IMR-90 (cell line): ENCODE results near the gene LILRB1. TPM values are rescaled to one million over a fixed set of nuclear protein-coding genes. Genes with fewer than 3 reads are reported as not detected.

Experiments
- ATAC-seq: fragments of 200-7000 bp; cut with Tn5 transposase; 2 replicates; pipeline ENCODE4 v1.9.1; 2020; ENCODE audit warnings: low read depth, mild to moderate bottlenecking, moderate library complexity
- BruUV-seq: library from RNA; stranded (reverse); fragments of 400-500 nt; replicated peaks from 2 replicates; lab custom pipeline; 2021; lab: Mats Ljungman, UMichigan
- CTCF ChIA-PET: fragments of 300-600 bp; formaldehyde crosslinking; extraction: SDS; loops from one replicate; lab custom pipeline; 2021; ENCODE audit warnings: antibody characterized with exemption; lab: Yijun Ruan, JAX
- POLR2A ChIA-PET: fragments of 300-600 bp; sonication (Branson Sonifier 250); formaldehyde crosslinking; loops from one replicate; lab custom pipeline; 2022; ENCODE audit warnings: antibody characterized with exemption; ENCODE audit not compliant: unreplicated experiment; lab: Charles Lee
- DNase-seq: peaks from one replicate; pipeline ENCODE4 v3.0.0; 2013
- H2AFZ ChIP-seq: replicated peaks from 2 replicates; pipeline ENCODE3; 2013; ENCODE audit warnings: low read length, mild to moderate bottlenecking; ENCODE audit not compliant: poor library complexity
- H2AK5ac ChIP-seq: 2 replicates; pipeline ENCODE4 v1.6.1; 2013; ENCODE audit warnings: low read depth, low read length, inconsistent platforms
- H2AK9ac ChIP-seq: replicated peaks from 2 replicates; pipeline ENCODE3; 2013; ENCODE audit warnings: mild to moderate bottlenecking, low read depth, low read length, moderate library complexity; ENCODE audit not compliant: poor library complexity
- H2BK120ac ChIP-seq: 2 replicates; pipeline ENCODE4 v1.6.1; 2013; ENCODE audit warnings: low read depth, low read length, inconsistent platforms
- H2BK15ac ChIP-seq: 3 replicates; pipeline ENCODE4 v1.6.1; 2013; ENCODE audit warnings: low read depth, low read length, inconsistent platforms
- H2BK20ac ChIP-seq: 2 replicates; pipeline ENCODE4 v1.6.1; 2013; ENCODE audit warnings: low read depth, mild to moderate bottlenecking, inconsistent platforms, low read length, moderate library complexity
- H2BK5ac ChIP-seq: 2 replicates; pipeline ENCODE4 v1.6.1; 2013; ENCODE audit warnings: mild to moderate bottlenecking, low read depth, low read length, inconsistent platforms; ENCODE audit not compliant: poor library complexity, severe bottlenecking
- H3K14ac ChIP-seq: replicated peaks from 2 replicates; pipeline ENCODE4 v1.6.1; 2013; ENCODE audit warnings: low read depth, low read length, inconsistent platforms
- H3K18ac ChIP-seq: 2 replicates; pipeline ENCODE4 v1.6.1; 2013; ENCODE audit warnings: low read depth, low read length, control low read depth
- H3K23ac ChIP-seq: 2 replicates; pipeline ENCODE4 v1.6.1; 2013; ENCODE audit warnings: low read depth, low read length, inconsistent platforms
- H3K27ac ChIP-seq: 2 replicates; pipeline ENCODE4 v1.5.1; 2013; ENCODE audit warnings: mild to moderate bottlenecking, control low read depth, low read length; ENCODE audit not compliant: insufficient read depth
- H3K27me3 ChIP-seq: 2 replicates; pipeline ENCODE4 v1.6.1; 2013; ENCODE audit warnings: low read length; ENCODE audit not compliant: control insufficient read depth, insufficient read depth
- H3K36me3 ChIP-seq: 2 replicates; pipeline ENCODE4 v1.6.1; 2013; ENCODE audit warnings: low read length, mixed read lengths; ENCODE audit not compliant: control insufficient read depth, insufficient read depth
- H3K4ac ChIP-seq: 2 replicates; pipeline ENCODE4 v1.6.1; 2013; ENCODE audit warnings: low read depth, low read length, inconsistent platforms
- H3K4me1 ChIP-seq: 2 replicates; pipeline ENCODE4 v1.6.1; 2013; ENCODE audit warnings: low read length, mixed read lengths; ENCODE audit not compliant: control insufficient read depth, insufficient read depth
- H3K4me2 ChIP-seq: 2 replicates; pipeline ENCODE4 v1.6.1; 2013; ENCODE audit warnings: low read depth, mild to moderate bottlenecking, control low read depth, low read length, moderate library complexity
- H3K4me3 ChIP-seq: 2 replicates; pipeline ENCODE4 v1.5.1; 2013; ENCODE audit warnings: low read depth, mild to moderate bottlenecking, control low read depth, low read length, moderate library complexity; ENCODE audit not compliant: insufficient read depth
- H3K56ac ChIP-seq: 2 replicates; pipeline ENCODE4 v1.6.1; 2013; ENCODE audit warnings: low read length, inconsistent platforms; ENCODE audit not compliant: insufficient read depth; ENCODE audit errors: extremely low read depth
- H3K79me1 ChIP-seq, 2 experiments: 2 replicates each; pipeline ENCODE4 v1.6.1; 2013; ENCODE audit warnings: low read length in 2 of 2, inconsistent platforms in 1 of 2, low read depth in 1 of 2
- H3K9ac ChIP-seq: 2 replicates; pipeline ENCODE4 v1.6.1; 2013; ENCODE audit warnings: low read depth, low read length, control low read depth
- H3K9me1 ChIP-seq: 2 replicates; pipeline ENCODE4 v1.6.1; 2013; ENCODE audit warnings: low read length, inconsistent platforms; ENCODE audit not compliant: insufficient read depth
- H3K9me3 ChIP-seq: 2 replicates; pipeline ENCODE4 v1.6.1; 2013; ENCODE audit warnings: low read length; ENCODE audit not compliant: control insufficient read depth, insufficient read depth
- H4K20me1 ChIP-seq: 2 replicates; pipeline ENCODE4 v1.6.1; 2013; ENCODE audit warnings: low read length, inconsistent platforms; ENCODE audit not compliant: insufficient read depth
- H4K5ac ChIP-seq: 2 replicates; pipeline ENCODE4 v1.6.1; 2013; ENCODE audit warnings: mild to moderate bottlenecking, low read depth, low read length, control low read depth
- H4K8ac ChIP-seq, 2 experiments: 2 replicates each; pipeline ENCODE4 v1.6.1; 2013; ENCODE audit warnings: low read depth in 2 of 2, low read length in 2 of 2, control low read depth in 1 of 2, inconsistent platforms in 1 of 2
- H4K91ac ChIP-seq: 2 replicates; pipeline ENCODE4 v1.6.1; 2013; ENCODE audit warnings: low read depth, low read length, inconsistent platforms; ENCODE audit not compliant: insufficient read depth
- MAFK ChIP-seq: IDR thresholded peaks from 2 replicates; pipeline ENCODE4 v1.6.1; 2012; ENCODE audit warnings: low read depth, low read length, improper control_type of control experiment
- WGBS, 2 experiments: methylation state at CpG; one replicate each; pipeline versions ENCODE4 v1.1.5 to v1.1.7; 2013; ENCODE audit warnings: missing lambda C conversion rate in 2 of 2; ENCODE audit not compliant: insufficient read length in 1 of 2; ENCODE audit errors: extremely low coverage in 2 of 2; 5-methylcytosine and 5-hydroxymethylcytosine counted together
- dilution Hi-C: fragments of 300-500 bp; cut with HindIII; formaldehyde crosslinking; loops from one replicate; pipeline ENCODE4 v1.14.3; 2018; ENCODE audit warnings: low sequenced_read_pairs; ENCODE audit not compliant: unreplicated experiment
- in situ Hi-C: fragments of 300-500 bp; cut with MboI; formaldehyde crosslinking; loops from 3 replicates; pipeline ENCODE4 v1.14.3; 2019; ENCODE audit warnings: low sequenced_read_pairs, inconsistent platforms, mixed read lengths
- intact Hi-C: fragments of 100-400 bp; cut with micrococcal nuclease; formaldehyde crosslinking; loops from 2 replicates; pipeline ENCODE4 v1.10.0; 2022
- polyA plus RNA-seq, 3 experiments: library from polyadenylated mRNA; depleted of rRNA; stranded (reverse); fragments of >200 nt; gene quantifications; 2 replicates each; pipeline ENCODE4 v1.2.3, GENCODE V29; 2012; ENCODE audit warnings: low replicate concordance in 1 of 3
- total RNA-seq: library from RNA; depleted of rRNA; stranded (reverse); fragments of >200 nt; gene quantifications from 2 replicates; pipeline ENCODE4 v1.2.3, GENCODE V29; 2012

Gene LILRB1
- total and polyA plus RNA-seq, 2 of the 4 experiments (the other 2 are of a cell fraction) = not detected

- no peak overlapping the region for H3K56ac ChIP-seq
- in situ Hi-C loops = no loop called here
- DNase-seq = no peak
- no peak overlapping the region for H3K18ac ChIP-seq
- no peak overlapping the region for H2BK5ac ChIP-seq
- H3K14ac ChIP-seq = no peak overlapping the region
- BruUV-seq = no TSS peak
- no peaks in the 10 kb centered on the region for H4K20me1 ChIP-seq
- H3K4me3 ChIP-seq = no peak overlapping the region
- no peaks in the 10 kb centered on the region for H3K36me3 ChIP-seq
- POLR2A ChIA-PET = no interaction called here
- dilution Hi-C loops = no loop called here
- H4K91ac ChIP-seq = no peak overlapping the region
- no peak overlapping the region for H4K8ac ChIP-seq
- H3K4me2 ChIP-seq = no peak overlapping the region
- no peak overlapping the region for H3K27ac ChIP-seq
- no peaks in the 10 kb centered on the region for H3K4me1 ChIP-seq
- H3K79me1 ChIP-seq = no peaks in the 10 kb centered on the region
- H3K9me1 ChIP-seq = no peaks in the 10 kb centered on the region
- no peak overlapping the region for H2AFZ ChIP-seq
- TF ChIP-seq MAFK = no peak
- 20% methylated on average over 1 of the region's 5 CpGs; no CpG with 5 or more reads in 1 of the 2 experiments for WGBS, 2 experiments
- H2BK120ac ChIP-seq = no peak overlapping the region
- H3K9ac ChIP-seq = no peak overlapping the region
- no peak overlapping the region for H3K23ac ChIP-seq
- no peaks in the 10 kb centered on the region for H3K27me3 ChIP-seq
- CTCF ChIA-PET = no interaction called here
- intact Hi-C loops = no loop called here
- H4K5ac ChIP-seq = no peak overlapping the region
- no peak overlapping the region for H2BK20ac ChIP-seq
- H3K4ac ChIP-seq = no peak overlapping the region
- H2AK9ac ChIP-seq = no peak overlapping the region
- H3K9me3 ChIP-seq = peaks cover 38% of the 10 kb centered on the region
- no peak overlapping the region for H2BK15ac ChIP-seq
- no peak overlapping the region for H2AK5ac ChIP-seq
- no peak for ATAC-seq
Measured at GRCh38 chr19:54660306-54660705, 30.0 kb downstream of the LILRB1 start.
